NCI-H1048 (cell line): Measurements from ENCODE around the gene CLIC3.
A peak's percentile ranks its signal among the peaks of the same experiment; 100 is the strongest.

Source experiments
- DNase-seq: peaks from one replicate; lab custom pipeline; 2025; lab: John Stamatoyannopoulos, UW

The CLIC3 gene

GRCh38 chr9:136951541-136952320 is 44.6 kb downstream of the CLIC3 start, which contains the start of gene LCN12:
LCN12 (plus strand) TSS chr9:136952273; CDS start chr9:136952328, 55 bp downstream.
- no peak for DNase-seq

DNA sequence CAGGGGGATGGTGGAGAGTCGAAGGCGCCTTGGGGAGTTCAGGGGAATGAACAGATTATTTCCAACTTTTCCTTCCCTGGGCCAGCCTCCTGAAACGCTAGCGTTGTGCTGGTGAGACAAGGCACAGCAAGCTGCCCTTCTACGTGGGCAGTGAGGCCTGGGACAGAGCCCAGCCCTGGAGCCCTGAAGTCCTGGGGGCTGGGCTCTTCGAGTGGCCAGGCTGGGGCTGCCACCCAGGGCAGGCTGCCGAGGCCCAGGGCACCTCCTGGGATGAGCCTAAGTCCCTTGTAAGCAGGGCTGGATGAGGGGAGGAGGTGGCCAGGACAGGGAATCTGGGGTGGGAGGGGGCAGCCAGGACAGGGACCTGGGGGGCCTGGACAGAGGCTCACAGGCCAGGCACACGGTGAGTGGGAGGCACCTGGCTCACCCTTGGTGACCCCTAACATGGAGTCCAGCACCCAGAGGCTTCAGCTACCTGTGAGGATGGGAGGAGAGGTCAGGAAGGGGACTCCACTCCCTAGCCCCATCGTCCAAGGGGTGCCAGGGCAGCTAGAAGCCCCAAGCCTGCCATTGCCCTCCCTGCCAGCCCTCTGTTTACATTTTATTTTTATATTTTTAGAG is 45.6 kb downstream of the CLIC3 start:
- no peak for DNase-seq

DNA sequence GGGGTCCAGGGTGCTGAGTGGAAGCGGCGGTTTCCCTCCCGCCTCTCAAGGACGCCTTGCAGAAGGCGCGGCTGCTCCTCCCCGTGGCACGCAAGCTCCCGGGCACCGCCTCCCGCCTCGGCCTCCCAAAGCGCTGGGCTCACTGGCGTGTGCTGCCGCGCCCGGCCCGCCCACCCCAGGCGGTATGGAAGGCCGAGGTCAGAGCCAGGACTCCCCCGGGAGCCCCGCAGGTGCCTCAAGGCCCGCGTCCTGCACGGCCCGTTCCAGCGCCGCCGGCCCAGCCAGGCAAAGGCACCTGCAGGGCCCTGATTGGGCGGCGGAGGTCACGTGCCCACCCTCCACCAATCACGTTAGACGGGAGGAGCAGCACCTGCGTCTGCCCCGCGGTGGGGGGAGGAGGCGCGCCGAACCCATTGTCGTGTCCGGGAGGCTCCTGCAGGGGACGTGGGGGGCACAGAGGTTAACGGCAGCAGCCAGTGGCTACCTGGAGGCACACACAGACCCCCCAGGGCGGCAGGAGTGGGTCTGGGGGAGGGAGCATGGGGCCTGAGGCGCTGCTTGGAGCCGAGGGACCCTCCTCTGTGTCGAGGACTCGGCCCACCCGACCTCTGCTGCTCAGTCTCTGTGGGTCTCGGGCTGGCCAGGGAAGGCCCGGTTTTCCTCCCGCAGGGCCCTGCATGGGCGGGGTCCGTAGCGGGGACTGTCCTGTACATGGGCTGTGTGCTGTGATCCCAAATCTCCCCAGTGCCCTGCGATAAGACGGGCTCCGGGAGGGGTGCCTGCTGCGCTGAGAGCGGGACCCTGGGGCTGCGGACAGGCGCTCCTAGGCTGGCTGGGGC is 46.3 kb downstream of the CLIC3 start:
- peak; percentile 87 for DNase-seq

DNA sequence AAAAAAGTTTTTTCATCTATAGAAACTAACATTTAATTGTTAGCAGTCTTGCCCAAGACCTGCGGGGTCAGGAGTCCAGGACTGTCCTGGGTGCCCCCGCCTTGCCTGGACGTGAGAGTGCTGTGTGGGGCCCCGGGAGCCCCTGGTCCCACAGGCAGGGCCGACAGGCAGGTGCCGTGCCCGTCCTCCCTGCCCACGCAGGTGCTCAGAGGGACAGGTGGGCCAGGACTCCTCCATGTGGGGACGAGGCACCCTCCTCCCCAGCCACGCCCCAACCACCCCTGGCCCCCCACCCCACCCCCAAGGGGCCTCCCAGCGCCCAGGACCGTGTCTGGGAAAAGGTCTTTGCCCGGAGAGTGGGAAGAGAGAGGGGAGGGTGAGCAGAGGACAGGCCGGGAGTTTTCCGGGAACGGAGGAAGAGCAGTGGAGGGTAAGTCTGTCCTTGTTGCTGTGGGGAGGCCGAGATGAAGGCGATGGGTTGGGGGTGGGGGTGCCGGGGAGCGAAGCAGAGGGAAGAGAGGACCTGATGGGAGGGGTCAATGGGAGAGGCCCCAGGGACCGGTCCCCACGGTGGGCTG is 47.0 kb downstream of the CLIC3 start:
- DNase-seq = no peak

DNA sequence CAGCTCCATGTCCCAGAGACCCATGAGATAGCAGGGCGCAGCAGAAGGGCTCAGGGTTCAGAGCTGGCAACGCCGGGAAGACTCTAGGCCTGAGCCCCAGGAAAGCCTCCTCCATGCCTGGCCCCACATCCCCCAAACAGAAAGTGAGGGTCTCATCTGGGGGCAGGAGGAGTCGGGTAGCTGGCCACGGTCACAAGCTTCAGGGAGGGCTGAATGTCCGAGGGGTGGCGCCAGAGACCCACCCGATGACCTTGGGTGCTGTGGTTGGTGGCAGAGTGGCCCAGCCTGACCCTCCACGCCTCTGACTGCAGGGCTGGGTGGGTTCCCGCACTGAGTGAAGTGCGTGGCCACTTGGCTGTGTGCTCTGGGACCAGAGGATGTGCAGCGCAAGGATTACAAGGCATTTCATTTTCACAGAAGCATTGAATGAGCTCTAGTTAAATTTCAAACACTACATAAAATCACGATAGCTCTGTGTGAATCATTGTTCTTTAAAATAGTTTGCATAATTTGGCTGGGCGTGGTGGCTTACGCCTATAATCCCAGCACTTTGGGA is 48.3 kb downstream of the CLIC3 start:
- no peak for DNase-seq

DNA sequence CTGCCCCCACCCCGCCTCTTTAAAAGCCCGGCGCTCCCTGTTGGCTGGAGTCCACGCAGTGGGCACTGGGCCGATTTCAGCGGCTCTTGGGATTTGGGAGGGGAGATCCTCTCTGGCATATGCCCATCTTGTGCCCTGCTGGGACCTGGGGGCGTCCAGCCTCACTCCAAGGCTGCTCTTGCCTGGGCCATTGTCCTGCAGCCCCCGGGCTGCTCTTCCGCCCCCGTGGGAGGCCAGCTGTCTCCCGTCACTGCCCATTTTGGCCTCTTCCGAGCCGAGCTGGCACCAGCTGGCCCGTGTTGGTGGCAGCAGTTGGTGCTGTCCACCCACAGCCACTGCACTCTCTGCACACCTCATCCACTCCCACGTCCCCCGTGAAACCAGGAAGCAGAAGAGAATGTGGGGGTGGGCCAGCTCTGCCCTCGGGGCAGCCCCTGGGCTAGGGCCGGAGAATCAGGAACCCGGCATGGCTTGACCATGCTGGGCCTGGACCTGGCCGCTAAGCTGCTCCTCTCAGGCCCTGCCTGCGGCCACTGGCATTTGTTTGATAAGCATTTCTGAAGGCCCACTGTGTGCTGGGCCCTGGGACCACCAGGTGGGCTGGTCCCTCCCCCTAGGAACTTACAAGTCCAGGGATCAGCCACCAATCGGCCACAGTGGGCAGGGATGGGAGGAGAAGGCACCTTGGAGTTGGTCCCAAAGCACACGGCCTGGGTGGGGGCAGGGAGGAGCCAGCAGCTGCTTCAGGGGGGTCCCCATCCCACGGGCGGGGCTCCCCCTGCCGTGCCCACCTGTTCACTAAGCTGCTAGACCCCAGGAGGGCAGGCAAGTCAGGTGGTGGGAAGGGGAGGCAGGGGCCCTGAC is 49.1 kb downstream of the CLIC3 start:
- DNase-seq = no peak

- DNase-seq = no peak
Observed at GRCh38 chr9:136946228-136947027, 49.9 kb downstream of the CLIC3 start.

DNA sequence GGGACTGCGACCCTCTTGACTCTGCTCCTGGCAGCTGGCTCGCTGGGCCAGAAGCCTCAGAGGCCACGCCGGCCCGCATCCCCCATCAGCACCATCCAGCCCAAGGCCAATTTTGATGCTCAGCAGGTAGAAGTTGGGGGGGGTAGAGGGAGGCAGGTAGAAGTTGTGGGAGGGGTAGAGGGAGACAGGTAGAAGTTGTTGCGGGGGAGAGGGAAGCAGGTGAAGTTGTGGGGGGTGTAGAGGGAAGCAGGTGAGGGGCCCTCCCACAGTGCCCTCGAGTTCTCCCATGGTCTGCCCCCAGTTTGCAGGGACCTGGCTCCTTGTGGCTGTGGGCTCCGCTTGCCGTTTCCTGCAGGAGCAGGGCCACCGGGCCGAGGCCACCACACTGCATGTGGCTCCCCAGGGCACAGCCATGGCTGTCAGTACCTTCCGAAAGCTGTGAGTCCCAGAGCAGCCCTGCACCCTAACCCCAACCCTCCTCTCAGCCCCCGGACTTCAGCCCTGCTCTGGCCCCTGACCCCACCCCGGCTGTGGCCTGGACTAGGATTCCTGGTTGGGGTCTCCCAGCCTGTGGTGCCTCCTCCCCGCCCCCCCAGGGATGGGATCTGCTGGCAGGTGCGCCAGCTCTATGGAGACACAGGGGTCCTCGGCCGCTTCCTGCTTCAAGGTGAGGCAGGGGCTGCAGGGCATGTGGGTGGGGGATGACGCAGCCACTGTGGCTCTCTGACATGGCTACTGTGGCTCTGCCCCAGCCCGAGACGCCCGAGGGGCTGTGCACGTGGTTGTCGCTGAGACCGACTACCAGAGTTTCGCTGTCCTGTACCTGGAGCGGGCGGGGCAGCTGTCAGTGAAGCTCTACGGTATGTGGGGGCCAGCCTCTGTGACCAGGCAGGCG is 50.8 kb downstream of the CLIC3 start:
- DNase-seq = no peak
